GM21447 (cell line): ENCODE results near the gene DOCK2.

Source experiments
- ATAC-seq: cut with Tn5 transposase; IDR thresholded peaks from one replicate; pipeline ENCODE4 v1.9.1; 2021; ENCODE audit not compliant: unreplicated experiment

The DOCK2 gene

DNA sequence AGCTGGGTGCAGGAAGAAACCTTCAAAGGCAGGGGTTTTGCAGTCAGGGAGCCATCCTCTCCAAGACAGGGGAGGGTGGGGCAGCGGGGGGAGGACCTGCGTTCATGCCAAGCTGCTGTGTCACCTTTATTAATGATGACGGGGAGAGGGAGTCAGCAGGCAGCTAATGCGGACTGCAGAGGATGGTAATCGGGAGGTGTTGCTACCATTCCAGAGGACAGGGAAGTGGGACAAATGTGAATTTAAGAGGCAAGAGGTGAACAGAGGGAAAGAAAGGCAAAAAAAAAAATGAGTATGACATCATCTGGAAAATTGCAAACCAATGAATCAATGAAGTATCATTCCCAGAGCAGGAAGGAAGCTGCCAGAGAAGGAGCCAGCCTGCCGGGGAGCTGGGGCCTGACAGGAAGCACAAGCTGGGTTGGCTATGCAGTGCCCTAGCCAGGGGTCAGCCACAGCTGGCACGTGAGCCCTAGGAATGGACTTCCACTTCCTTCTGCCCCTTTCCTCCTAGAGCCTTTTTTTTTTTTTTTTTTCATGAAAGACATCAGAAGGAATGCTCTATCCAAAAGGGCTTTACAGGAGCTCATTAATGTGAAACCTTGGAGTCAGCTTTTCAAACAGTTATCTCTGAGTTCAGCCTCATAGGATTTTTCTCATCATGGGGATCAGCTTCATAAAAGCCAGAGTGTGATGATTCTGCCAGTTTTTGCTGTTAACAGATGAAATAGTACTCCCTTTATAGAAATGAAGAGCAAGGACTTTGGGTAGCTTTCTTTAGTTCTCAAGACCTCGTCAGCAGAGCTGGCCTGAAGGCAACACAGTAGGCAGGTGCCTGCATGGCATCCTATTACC, 334.1 kb downstream of the DOCK2 start:
- no peak for ATAC-seq

DNA sequence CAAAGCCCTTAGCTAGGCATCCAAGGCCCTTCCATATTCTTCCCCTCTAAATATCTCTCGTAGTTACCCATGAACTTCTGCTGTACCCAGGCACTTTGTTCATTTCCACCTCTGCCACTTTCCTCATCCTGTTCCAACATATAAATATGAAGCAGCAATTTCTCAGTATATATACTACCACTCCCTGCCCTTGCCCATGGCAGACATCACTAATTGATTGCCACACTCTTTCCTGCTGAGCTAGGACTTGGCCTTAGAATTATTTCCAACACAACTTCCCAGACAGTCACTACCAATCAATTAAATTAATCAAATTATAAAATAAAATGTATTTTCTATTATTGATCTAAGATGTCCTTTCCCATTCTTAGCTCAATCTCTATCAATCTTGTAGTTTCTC, 334.7 kb downstream of the DOCK2 start:
- no peak for ATAC-seq

DNA sequence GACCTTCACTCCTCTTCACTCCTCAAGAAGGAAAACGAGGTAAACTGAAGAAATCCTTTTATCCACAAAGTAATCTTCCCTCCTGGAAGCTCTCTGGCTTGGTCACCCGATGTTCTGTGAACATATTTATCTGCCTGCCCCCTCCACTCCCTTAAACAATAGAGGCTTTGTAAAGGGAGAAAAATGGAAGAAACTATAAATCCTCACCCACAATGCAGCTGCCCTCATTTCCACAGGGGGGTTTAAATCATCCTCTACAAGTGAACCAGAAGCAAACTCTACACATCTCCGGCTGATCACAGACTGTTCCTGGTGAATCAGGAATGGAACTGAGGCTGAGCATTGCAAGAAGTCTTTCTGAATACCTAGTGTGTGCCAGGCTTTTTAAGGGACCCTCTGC, 336.0 kb downstream of the DOCK2 start:
- no peak for ATAC-seq

DNA sequence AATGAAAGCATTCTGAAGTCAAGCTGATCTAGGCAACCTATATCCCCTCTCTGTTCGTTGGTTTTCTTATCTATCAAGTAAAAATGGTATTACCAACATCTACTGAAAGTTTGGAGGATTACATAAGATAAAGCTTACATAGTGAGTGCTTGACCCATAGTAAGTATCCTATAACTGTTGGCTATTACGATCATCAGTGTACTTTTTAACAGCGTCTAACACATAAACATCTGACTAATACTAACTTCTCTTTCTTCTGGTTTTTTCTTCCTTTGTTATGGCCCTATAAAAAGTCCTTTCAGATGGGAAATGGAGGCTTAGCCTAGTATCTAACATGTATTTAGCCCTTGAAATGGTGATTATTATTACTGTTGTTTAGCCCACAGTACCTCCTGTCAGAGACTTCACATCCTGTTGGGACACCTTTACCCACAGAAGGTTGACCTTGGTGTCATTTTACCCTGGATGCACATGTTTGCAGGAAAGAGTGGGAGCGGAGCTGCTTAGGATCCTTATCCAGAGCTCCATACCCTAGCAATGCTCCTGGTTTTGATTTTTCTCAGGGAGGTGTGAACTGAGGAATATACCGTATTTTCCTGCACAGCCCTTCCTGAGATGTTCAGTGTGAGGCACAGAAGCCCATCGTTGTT, 337.2 kb downstream of the DOCK2 start:
- no peak for ATAC-seq

DNA sequence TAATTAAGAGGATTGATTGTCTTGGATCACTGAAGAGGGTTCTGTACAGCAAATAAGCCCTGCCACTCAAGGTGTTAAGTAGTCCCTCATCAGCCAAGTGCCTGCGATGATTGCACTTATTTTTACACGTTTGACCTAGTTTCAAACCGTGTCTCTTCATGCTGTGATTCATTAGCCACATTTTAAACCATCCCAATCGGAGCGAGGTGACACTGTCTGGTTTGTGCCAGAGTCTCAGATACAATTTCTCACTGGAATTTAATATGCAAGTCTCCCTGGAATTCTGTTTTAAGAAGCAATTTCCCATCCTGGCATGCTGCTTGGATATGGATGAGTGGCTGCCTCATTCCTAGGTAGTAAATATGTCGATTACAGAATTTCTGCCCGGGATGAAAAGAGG, 341.6 kb downstream of the DOCK2 start:
- ATAC-seq, result no peak

DNA sequence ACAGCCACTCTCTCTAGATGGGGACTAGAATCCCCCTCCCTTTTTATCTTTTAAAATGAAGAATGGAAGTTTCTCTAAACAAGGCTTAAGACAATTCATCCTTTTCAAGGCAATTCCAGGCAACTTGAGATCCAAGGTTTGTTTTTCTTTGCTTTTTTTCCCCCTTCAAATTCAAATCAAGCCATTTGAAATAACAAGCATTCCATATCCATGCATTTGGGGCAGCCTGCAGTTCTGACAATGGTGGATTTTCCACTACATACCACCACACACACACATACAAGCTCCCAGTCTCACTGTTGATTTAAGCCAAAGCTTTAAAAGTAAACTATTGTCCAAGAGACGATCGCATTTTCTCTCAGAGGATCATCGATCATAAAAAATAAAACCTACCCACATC, 342.8 kb downstream of the DOCK2 start:
- ATAC-seq, result no peak

DNA sequence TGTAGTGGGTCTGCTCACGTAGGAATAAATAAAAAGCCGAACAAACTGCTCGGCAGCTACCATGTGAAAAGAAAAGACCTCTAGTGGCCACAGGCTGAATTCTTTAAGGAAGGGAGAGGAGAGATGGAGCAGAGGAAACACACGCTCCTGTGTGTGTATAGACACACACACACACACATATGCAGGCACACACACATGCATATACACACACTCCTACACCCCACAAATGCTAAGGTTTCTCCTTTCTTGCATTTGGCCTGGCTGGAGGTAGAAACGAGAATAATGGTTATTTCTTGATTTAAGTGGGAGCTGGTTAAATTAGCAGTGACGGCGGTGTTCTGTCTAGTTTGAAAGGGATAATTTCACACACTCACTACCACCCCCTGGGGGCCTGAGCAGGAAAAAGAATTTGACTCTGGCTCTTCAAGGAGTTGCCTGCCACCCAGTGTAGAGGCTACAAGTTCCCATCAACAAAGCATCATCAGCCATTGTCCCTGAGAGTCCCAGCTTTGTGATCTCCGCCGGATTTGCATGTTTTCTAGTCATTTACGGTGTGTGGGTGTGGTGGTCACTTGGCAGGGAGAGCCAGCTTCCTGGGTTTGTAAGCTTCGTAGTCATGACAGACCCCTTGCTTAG, 343.5 kb downstream of the DOCK2 start, which contains the start of gene INSYN2B:
INSYN2B (minus strand) TSS at position 78 of the 636 bp plus-strand sequence. CDS start 96,597 bp downstream, outside the sequence.
- no peak for ATAC-seq

DNA sequence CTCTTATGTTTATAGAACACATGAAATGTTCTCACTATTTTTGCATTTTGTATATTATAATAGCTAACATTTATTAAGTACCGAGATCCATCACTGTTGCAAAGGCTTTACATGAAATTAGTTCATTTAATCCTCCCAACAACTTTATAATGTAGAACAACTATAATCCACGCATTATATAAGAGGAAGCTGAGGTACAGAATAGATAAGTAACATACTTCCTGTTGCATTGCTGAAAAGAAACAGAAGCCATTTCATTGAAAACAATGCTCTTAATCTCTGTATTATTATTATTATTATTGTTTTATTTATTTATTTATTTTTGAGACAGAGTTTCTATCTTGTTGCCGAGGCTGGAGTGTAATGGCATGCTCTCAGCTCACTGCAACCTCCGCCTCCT, 351.1 kb downstream of the DOCK2 start:
- ATAC-seq, result no peak

DNA sequence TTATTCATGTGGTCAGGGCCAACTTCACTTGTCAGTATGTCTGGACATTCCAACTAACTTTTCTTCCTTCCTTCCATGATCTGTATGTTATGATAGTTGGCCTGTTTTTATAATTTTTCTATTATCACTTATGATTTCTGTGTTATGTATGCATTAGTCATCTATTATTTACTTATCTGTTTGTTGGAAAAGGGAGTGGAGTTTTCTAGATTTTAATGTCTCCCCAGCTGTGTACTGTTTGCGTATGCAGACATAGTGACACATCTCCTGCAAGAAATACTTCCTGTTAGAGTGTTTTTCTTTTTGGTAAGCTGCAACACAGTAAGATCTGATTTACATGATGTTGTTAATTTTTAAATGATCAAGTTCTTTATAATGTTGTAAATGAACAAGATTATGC, 351.9 kb downstream of the DOCK2 start:
- ATAC-seq, result no peak

DNA sequence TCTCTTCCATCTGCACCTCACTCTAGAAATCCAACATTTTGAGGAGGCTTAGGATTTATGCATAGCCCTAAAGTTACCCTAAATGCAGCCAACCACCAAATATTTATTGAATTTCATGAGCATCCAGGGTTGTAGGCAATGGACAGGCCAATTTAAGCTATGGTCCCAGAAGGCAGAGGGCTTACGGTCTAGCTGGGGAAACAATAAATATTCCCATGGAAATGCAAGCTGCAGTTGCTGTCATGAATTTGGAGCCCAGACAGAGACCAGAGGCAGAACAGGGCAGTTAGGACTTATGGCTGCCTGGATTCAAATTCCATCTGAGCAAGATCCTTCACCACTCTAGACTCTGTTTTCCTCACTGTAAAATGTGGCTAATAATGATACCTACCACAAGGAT, 352.3 kb downstream of the DOCK2 start:
- no peak for ATAC-seq

DNA sequence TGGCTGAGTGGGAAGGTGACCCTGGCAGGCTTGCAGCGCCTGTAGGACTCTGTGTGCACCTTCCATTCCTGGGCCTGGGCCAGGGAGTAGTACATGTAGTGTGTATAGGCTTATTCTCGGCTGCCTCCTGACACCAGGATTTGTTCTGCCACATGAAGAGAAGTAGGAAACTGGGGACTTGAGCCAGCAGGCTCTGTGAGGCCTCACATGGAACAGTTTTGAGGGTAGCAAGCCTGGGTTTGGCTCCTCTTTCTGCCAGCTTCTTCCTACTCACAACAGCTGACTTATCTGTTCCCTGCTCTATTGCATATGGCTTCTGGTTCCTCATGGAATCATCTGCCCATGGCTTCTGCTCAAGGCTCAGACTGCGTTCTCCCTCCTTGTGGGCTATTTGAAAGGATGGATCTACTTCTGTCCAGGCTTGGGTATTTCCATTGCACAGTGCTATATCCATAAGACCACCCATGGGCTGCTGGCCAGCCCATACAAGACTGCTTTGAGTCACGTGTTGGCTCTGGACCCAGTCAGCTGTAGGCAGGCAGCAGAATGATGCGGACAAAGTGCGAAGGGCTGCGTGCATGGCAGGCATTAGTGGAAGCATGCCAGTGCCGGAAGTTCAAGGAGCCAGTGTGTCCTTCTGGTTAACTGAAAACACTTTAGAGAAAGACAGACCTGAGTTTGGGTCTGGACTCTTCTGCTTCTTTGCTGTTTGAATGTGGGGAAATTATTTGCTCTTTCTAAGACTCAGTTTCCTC, 354.2 kb downstream of the DOCK2 start:
- no peak for ATAC-seq

DNA sequence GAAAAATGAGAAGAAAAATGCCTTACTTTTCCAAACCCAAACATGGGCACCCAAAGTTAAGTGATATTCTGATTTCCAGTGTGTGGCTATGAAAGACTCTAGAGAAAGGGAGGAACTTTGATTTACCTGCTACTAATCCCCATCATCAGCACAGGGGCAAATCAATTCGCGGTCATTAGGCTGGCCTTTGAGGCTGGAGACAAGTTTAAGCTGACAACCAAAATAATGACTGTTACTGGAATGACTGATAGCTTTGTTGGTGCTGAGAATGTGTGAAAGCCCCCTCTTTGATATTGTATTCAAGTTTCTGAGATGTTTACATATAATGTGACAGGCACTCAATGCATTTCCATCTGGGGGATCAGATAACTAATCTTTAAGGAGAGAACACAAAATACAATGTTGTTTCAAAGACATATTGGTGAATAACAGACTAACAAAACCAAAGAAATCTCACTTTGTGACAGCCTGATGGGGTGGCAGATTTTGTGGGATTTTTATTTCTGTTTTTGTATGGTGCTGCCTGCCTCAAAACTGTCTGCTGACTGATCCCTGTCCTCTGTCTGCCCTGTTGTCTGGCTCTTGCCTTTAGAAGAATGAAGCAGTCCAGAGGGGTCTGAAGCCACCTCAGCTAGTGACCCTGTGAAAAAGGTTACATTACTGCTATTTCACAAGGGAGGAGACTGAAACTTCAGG, 355.9 kb downstream of the DOCK2 start:
- no peak for ATAC-seq

DNA sequence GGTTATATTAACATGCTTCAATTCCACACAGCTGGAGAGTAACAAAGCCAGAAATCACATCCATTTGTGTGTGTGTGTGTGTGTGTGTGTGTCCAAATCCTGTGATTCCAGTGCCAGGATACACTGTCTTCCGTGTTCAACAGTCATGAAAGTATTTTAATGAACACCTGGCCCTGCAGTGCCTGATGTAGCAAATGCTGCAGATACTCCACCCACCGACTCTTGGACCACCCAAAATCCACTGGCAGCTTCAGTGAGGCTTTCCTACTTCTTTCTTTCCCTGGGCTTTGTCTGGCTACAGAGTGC, 356.4 kb downstream of the DOCK2 start:
- no peak for ATAC-seq

DNA sequence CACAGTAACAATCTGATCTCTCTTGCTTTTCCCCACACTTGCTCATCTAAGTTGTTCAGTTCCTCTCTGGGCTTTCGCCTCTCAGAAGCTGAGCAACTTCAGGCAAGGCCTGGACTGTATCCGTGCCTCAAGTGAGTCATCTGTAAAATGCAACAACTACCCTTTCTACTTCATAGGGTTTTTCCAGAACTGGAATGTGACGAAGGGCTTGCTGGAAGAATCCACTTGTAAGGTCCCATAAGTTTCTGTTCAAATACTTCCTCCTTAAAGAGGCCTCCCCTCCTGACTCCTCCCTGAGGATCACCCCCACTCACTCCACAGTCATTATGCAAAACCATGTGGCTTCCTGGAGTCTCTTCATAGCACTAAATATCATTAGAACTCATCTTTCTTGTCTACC, 360.7 kb downstream of the DOCK2 start:
- no peak for ATAC-seq

DNA sequence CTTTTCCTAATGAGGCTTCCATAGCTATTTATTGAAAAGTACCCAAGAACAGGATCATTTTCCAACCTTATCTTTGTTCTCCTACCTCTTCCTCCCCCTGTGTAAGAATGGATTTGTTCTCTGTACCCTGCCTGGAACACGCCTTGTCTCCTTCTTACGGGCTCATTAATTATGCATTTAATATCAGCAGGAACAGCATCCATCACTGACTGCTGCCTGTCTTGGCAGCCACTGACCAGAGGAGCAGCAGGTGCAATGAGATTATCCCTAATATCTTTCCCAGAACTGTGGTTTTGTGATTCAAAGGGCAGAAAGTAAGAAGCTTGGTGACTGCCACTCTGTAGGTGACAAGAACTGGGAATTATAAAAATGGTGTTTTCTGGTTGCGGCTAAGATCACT, 362.5 kb downstream of the DOCK2 start:
- ATAC-seq, result no peak

DNA sequence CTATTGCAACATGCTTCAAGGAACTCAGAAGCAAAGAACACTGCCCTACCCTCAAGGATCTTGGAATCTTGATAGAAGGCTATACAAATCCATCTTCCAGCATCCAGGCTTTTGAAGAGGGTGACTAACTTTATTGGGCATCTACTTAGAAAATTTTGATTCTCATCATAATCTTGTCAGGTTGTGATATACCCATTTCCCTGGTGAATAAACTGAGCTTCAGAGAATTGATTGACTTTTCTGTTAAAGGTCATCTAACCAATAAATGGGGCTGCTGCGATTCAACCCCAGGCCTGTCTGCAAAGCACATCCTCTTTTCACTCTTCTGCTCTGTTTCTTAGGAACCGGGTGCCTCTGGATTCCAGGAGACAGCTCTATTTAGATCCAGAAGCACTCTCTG, 363.1 kb downstream of the DOCK2 start:
- no peak for ATAC-seq

DNA sequence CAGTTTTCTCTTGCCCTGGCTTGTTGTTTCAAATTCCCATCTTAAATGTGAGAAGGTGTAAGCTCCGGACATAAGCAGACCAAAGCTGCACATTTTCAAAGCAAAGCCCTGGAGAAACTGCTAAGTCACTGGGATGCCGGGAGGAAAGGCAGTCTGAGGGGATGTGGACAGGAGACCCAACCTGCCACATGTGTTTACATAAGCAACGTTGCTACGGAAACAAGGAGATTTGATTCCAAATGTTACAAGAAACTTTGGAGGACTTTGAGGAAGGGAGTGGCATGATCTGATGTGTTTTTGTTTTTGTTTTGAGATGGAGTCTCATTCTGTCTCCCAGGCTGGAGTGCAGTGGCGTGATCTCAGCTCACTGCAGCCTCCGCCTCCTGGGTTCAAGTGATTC, 368.9 kb downstream of the DOCK2 start:
- ATAC-seq, result no peak

DNA sequence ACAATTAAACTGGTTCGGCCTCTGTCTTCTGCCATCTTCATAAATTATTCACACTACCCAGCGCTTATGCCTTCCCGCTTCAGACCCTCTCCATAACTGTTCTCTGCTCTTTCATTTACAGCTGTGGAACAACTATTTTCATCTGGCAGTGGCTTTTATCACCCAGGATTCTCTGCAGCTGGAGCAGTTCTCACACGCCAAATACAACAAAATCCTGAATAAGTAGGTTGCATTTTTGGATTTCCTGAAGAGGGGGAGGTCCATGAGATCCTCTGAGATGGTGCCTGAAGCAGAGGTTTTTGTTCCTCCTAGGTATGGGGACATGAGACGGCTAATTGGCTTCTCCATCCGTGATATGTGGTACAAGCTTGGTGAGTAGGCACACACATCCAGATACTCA, 371.3 kb downstream of the DOCK2 start:
- ATAC-seq, result no peak

DNA sequence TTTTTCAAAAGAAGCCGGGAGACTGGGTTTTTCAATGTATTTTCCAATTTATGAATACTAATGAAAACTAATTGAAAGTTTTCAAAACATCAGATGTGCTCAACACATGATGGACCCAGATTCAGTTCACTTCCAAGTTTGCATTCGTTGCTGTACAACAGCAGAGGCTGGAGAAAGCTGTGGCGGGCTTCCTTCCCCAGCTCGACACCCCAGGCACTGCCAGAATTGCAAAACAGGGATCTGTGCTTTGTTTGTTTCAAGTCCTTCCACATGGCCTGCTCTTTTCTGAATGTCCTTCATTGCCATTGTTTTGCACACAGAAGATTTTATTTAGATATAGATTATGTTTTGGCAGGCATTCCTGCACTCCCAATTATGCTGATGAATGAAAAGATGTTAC, 373.5 kb downstream of the DOCK2 start:
- no peak for ATAC-seq

DNA sequence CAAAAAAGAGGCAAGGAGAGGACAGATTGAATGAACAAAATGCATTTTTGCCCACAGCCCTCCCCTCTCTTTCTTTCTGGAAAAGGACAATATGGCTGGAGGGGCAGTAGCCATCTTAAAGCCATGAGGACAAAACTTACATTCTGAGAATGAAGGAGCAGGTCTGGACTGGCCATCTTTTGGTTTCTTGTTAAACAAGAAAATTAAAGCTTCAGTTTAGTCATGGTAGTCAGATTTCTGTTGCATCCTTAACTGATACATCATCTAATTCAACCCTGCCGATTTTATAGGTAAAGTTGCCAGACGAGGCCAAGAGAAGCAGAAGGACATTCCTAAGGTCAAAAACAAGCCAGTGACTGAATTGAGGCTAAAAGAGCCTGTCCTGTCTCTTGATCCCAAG, 374.7 kb downstream of the DOCK2 start:
- no peak for ATAC-seq

DNA sequence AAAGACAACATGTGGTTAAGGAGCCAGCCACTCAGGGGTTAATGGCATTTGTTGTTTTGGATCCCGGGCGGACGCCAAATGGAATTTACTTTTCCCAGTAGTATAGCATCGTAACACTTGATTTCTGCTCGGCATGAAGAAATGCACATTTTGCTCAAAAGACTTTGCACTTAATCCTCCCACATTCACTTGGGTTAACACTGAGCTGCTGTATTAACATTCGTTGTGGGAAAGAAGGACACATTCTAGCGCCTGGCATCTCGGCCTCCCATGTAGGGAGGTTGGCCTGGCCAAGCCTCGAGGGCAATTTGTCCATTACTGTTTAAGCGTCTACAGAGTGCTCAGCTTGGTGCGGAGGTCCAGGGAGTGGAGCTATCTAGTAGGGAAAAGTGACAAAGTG, 375.5 kb downstream of the DOCK2 start:
- no peak for ATAC-seq
